Endothelial cell of umbilical vein (primary cell): ENCODE results near the gene AREG. TPM values are rescaled to one million over a fixed set of nuclear protein-coding genes. Genes with fewer than 3 reads are reported as not detected.

Experiments used
- BruUV-seq: library from RNA; stranded (reverse); fragments of 400-500 nt; replicated peaks from 2 replicates; lab custom pipeline; 2021; lab: Mats Ljungman, UMichigan
- CTCF ChIA-PET: fragments of 300-600, 350-600 bp; sonication (Branson Sonifier 250); formaldehyde crosslinking; loops from one replicate; lab custom pipeline; 2021; ENCODE audit warnings: antibody characterized with exemption, inconsistent platforms; lab: Charles Lee
- POLR2A ChIA-PET: fragments of 300-600, 350-600 bp; sonication (Branson Sonifier 250); formaldehyde crosslinking; loops from one replicate; lab custom pipeline; 2021; ENCODE audit warnings: antibody characterized with exemption, inconsistent platforms; lab: Charles Lee
- DNase-seq: peaks from one replicate; pipeline ENCODE4 v3.0.0-alpha.2; 2011; ENCODE audit warnings: low read depth, low spot score
- FAIRE-seq: peaks from 2 replicates; lab custom pipeline; 2011; peaks lifted over from hg19 to GRCh38; lab: Jason Lieb, UNC
- H2AFZ ChIP-seq: 2 replicates; pipeline ENCODE4 v1.6.0; 2012; ENCODE audit warnings: low read depth, low read length, control low read depth, inconsistent platforms
- H3K27ac ChIP-seq: 2 replicates; pipeline ENCODE4 v1.5.1; 2011; ENCODE audit warnings: low read depth, mild to moderate bottlenecking, control low read depth, low read length, moderate library complexity; ENCODE audit not compliant: insufficient read depth
- H3K27me3 ChIP-seq, 2 experiments: 2 replicates each; pipeline versions ENCODE4 v1.6.0 to v1.6.1; 2011; ENCODE audit warnings: low read length in 2 of 2, mixed read lengths in 1 of 2; ENCODE audit not compliant: control insufficient read depth in 2 of 2, insufficient read depth in 2 of 2
- H3K36me3 ChIP-seq, 2 experiments: 2 replicates in 1 of 2; 3 replicates in 1 of 2; pipeline ENCODE4 v1.5.1; 2011; ENCODE audit warnings: low read length in 2 of 2, mild to moderate bottlenecking in 1 of 2, moderate library complexity in 1 of 2; ENCODE audit not compliant: control insufficient read depth in 2 of 2, insufficient read depth in 2 of 2; ENCODE audit errors: extremely low read depth in 1 of 2
- H3K4me1 ChIP-seq: 3 replicates; pipeline ENCODE4 v1.5.1; 2011; ENCODE audit warnings: mild to moderate bottlenecking, low read length; ENCODE audit not compliant: control insufficient read depth, insufficient read depth; ENCODE audit errors: extremely low read depth
- H3K4me2 ChIP-seq: 2 replicates; pipeline ENCODE4 v1.6.1; 2011; ENCODE audit warnings: low read length, control low read depth, mixed read lengths; ENCODE audit not compliant: insufficient read depth
- H3K4me3 ChIP-seq, 3 experiments: fragments of 200-600 bp in 1 of 3; sonication (generic), shearing (Covaris generic) in 1 of 3; replicated peaks in 1 of 3; 2 replicates each; pipeline ENCODE4 v1.5.1; 2011 to 2016; ENCODE audit warnings: control low read depth in 3 of 3, low read length in 3 of 3, mild to moderate bottlenecking in 2 of 3, inconsistent platforms in 1 of 3, low read depth in 1 of 3, moderate library complexity in 1 of 3; ENCODE audit not compliant: insufficient read depth in 1 of 3
- H3K79me2 ChIP-seq: 2 replicates; pipeline ENCODE4 v1.6.0; 2012; ENCODE audit warnings: low read length, inconsistent platforms; ENCODE audit not compliant: control insufficient read depth, insufficient read depth
- H3K9ac ChIP-seq: replicated peaks from 2 replicates; pipeline ENCODE3; 2011; ENCODE audit warnings: low read length, control low read depth; ENCODE audit not compliant: insufficient read depth; ENCODE audit errors: extremely low read depth
- H3K9me1 ChIP-seq: replicated peaks from 3 replicates; pipeline ENCODE4 v1.6.0; 2011; ENCODE audit warnings: mild to moderate bottlenecking, low read length; ENCODE audit not compliant: control insufficient read depth, insufficient read depth; ENCODE audit errors: extremely low read depth
- H3K9me3 ChIP-seq: replicated peaks from 2 replicates; pipeline ENCODE4 v1.5.1; 2012; ENCODE audit warnings: low read length, inconsistent platforms; ENCODE audit not compliant: control insufficient read depth, insufficient read depth
- H4K20me1 ChIP-seq: replicated peaks from 2 replicates; pipeline ENCODE3; 2011; ENCODE audit warnings: mild to moderate bottlenecking, low read length; ENCODE audit not compliant: control insufficient read depth, insufficient read depth; ENCODE audit errors: extremely low read depth
- CTCF ChIP-seq, 2 donors: IDR thresholded peaks; 1 replicate in 1 of 2; 2 replicates in 1 of 2; pipeline ENCODE4 v1.5.1; 2011; ENCODE audit warnings: low read length in 2 of 2, mild to moderate bottlenecking in 2 of 2, moderate library complexity in 2 of 2, control low read depth in 1 of 2, inconsistent platforms in 1 of 2, low read depth in 1 of 2; ENCODE audit not compliant: insufficient read depth in 1 of 2; ENCODE audit errors: extremely low read depth in 1 of 2
- EZH2 ChIP-seq: IDR thresholded peaks from 2 replicates; pipeline ENCODE4 v1.6.1; 2012; ENCODE audit warnings: borderline replicate concordance, low read depth, mild to moderate bottlenecking, moderate library complexity, low read length, inconsistent platforms; ENCODE audit not compliant: severe bottlenecking
- FOS ChIP-seq: IDR thresholded peaks from 2 replicates; pipeline ENCODE4 v1.6.1; 2011; ENCODE audit warnings: mild to moderate bottlenecking, low read length, moderate library complexity, borderline replicate concordance; ENCODE audit not compliant: insufficient read depth
- JUN ChIP-seq: IDR thresholded peaks from 2 replicates; pipeline ENCODE4 v1.6.1; 2011; ENCODE audit warnings: borderline replicate concordance, low read depth; ENCODE audit not compliant: insufficient read length, insufficient read depth
- MAX ChIP-seq: IDR thresholded peaks from 2 replicates; pipeline ENCODE4 v1.6.1; 2011; ENCODE audit not compliant: insufficient read depth, insufficient read length
- MYC ChIP-seq: IDR thresholded peaks from one replicate; pipeline ENCODE4 v1.6.1; 2011; ENCODE audit warnings: mild to moderate bottlenecking, low read depth, low read length
- POLR2A ChIP-seq: IDR thresholded peaks from 2 replicates; pipeline ENCODE4 v1.6.1; 2012; ENCODE audit warnings: low read depth, mild to moderate bottlenecking, control low read depth, low read length
- POLR2AphosphoS5 ChIP-seq: IDR thresholded peaks from 2 replicates; pipeline ENCODE4 v1.6.1; 2012; ENCODE audit warnings: low read depth, mild to moderate bottlenecking, control low read depth, low read length, moderate library complexity; ENCODE audit not compliant: insufficient read depth
- dilution Hi-C: fragments of 300-500 bp; cut with MboI; formaldehyde crosslinking; loops from one replicate; pipeline ENCODE4 v1.15.0; 2019; ENCODE audit warnings: low sequenced_read_pairs; ENCODE audit not compliant: extremely low pct_ligation_motif_present
- intact Hi-C: fragments of 100-400 bp; cut with micrococcal nuclease; formaldehyde crosslinking; loops from one replicate; pipeline ENCODE4 v1.10.0; 2022
- polyA plus RNA-seq, 4 experiments: library from polyadenylated mRNA; depleted of rRNA in 3 of 4; stranded (reverse) in 3 of 4; unstranded in 1 of 4; fragments of >200 nt; gene quantifications; 2 replicates each; pipeline versions ENCODE4 v1.2.1 to v1.2.3, GENCODE V29; 2011 to 2012; ENCODE audit warnings: missing spikeins in 1 of 4
- total RNA-seq: library from RNA; stranded (reverse); gene quantifications from 2 replicates; pipeline ENCODE4 v1.2.3, GENCODE V29; 2021

The AREG gene
- total and polyA plus RNA-seq, 2 donors (not counting 3 experiments of a cell fraction or from before 2014, with no cell fraction given): 0.17 to 0.55 TPM

GRCh38 chr4:74395633-74396032 is 49.3 kb upstream of the AREG start:
- BruUV-seq: no TSS peak

More at GRCh38 chr4:74395633-74396032, 49.3 kb upstream of the AREG start:
- intact Hi-C loops: no loop called here
- Histone ChIP-seq H2AFZ (no peak overlapping the region), H3K9ac (no peak overlapping the region), H3K27me3 (no peaks in the 10 kb centered on the region), H3K4me3 (no peak overlapping the region), H3K79me2 (no peaks in the 10 kb centered on the region), H3K9me1 (no peaks in the 10 kb centered on the region), H3K36me3 (no peaks in the 10 kb centered on the region), H3K4me1 (peaks cover 7% of the 10 kb centered on the region), H4K20me1 (no peaks in the 10 kb centered on the region), H3K4me2 (no peak overlapping the region), H3K9me3 (no peaks in the 10 kb centered on the region), H3K27ac (no peak overlapping the region)
- DNase-seq: no peak
- dilution Hi-C loops: loop anchor here (25.0 kb wide), 1 partner anchor 142 kb away; no protein-coding TSS in a partner anchor
- ChIA-PET POLR2A (no interaction called here), CTCF (no interaction called here)
- no peak for FAIRE-seq
- no peak for TF ChIP-seq MYC
- TF ChIP-seq JUN: no peak
- no peak for TF ChIP-seq POLR2A
- TF ChIP-seq FOS: no peak
- no peak for TF ChIP-seq CTCF (IDR thresholded peaks at IDR 0.05; ENCODE audit: extremely low read depth in 1 of 2, insufficient read depth in 1 of 2, low read depth in 1 of 2, low read length in 2 of 2)
- TF ChIP-seq EZH2: no peak
- TF ChIP-seq POLR2AphosphoS5: no peak
- no peak for TF ChIP-seq MAX
